Measurements from ENCODE around the gene CHPF.

Gene CHPF, protein sequence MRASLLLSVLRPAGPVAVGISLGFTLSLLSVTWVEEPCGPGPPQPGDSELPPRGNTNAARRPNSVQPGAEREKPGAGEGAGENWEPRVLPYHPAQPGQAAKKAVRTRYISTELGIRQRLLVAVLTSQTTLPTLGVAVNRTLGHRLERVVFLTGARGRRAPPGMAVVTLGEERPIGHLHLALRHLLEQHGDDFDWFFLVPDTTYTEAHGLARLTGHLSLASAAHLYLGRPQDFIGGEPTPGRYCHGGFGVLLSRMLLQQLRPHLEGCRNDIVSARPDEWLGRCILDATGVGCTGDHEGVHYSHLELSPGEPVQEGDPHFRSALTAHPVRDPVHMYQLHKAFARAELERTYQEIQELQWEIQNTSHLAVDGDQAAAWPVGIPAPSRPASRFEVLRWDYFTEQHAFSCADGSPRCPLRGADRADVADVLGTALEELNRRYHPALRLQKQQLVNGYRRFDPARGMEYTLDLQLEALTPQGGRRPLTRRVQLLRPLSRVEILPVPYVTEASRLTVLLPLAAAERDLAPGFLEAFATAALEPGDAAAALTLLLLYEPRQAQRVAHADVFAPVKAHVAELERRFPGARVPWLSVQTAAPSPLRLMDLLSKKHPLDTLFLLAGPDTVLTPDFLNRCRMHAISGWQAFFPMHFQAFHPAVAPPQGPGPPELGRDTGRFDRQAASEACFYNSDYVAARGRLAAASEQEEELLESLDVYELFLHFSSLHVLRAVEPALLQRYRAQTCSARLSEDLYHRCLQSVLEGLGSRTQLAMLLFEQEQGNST

DNA sequence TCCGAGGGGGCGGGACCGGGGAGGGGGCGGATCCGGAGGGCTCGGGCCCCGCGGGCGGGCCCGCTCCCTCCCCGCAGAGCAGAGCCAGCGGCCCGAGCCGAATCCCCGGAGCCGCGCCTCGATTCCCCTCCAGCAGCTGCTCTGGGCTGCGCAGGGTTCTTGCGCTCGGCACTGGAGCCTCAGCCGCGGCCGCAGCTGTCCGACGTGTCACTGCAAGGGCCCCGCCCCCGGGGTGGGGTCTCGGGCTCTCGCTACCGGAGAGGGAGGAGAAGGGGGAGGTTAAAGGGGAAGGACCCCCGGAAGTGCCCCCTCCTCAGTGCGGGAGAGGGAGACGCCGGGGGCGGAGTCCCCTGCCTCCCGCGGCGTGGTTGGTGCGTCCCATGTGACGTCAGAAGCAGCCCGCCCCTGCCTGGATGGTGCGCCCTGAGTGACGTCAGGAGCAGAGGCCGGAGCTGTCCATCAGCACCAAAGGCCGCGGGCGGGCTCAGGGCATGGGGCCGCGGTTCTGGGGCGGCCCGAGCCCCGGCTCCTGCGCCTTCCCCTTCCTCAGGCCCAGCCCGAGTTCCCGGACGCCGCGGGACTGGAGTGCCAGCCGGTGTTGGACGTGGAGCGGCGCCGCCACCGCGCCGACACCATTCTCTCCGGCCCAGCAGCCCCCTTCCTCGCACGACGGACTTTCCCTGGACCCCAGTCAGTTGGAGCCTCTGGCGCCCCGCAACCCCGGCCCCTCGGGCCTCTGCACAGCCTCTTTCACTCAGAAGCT is at the start of gene CHPF, which contains the start of gene TMEM198:
Gene CHPF (minus strand): TSS at position 214 of the 763 bp plus-strand sequence. CDS start 271 bp downstream, outside the sequence.
Gene TMEM198 (plus strand): TSS at position 433 of the 763 bp plus-strand sequence. CDS start 700 bp downstream, outside the sequence.
- DNase-seq: peak; percentile 98

DNA sequence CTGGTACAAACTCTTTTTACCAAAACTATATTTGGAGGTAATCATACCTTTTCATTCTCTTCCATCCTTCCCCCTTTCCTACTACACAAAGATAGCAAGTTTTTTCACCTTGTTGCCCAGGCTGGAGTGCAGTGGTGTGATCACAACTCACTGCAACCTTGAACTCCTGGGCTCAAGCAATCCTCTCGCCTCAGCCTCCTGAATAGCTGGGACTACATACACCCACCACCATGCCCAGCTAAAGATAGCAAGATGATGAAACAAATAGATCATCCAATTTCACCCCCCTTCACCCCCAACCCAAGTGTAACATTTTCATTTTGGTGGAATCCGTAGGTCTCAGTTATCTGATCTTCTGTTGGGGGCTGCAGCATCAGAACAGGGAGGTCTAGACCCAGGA is 49.5 kb upstream of the CHPF start:
- DNase-seq: no peak

DNA sequence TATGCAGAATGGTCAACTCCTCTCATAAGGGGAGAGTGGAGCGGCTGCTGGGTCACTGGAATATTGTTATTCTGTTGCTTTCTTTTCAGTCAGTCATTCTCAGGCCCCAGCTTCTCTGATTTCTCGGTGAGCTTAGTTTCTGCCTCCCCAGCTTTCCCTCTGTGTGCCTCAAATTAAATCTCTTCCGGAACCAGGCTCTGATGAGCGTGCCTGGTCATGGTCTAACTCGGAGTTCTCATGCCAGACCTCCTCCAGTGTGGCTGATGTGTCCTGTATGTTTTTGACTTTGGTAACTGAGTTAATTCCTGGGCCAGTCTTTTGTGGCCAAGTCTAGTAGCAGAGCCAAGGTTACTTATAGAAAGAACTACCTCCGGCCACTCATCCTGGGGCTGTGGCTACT is 49.1 kb upstream of the CHPF start:
- DNase-seq: no peak

DNA sequence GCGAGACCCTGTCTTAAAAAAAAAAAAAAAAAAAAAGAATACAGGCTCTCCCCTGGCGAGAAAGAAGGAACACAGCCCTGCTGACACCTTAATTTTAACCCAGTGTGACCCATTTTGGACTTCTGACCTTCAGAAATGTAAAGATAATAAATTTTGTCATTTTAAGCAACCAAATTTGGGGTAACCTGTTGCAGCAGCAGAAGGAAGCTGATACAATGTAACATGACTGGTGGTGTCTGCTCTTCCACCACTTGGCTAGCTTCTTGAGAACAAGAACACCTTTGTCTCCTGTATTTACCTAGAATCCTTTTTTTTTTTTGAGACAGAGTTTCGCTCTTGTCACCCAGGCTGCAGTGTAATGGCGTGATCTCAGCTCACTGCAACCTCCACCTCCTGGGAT is 47.5 kb upstream of the CHPF start:
- DNase-seq: no peak

DNA sequence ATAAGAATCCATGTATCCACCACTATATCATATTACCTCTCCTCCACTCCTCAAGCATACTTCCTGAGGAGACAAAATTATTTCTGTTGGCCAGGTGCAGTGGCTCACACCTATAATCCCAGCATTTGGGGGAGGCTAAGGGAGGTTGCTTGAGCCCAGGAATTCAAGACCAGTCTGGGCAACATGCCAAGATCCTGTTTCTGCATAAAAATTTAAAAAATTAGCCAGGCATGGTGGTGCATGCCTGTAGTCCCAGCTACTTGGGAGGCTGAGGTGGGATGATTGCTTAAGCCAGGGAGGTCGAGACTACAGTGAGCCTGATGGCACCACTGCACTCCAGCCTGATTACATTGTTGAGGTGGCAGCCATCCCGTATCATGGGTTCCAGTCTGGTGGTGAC is 37.7 kb upstream of the CHPF start:
- DNase-seq: no peak

DNA sequence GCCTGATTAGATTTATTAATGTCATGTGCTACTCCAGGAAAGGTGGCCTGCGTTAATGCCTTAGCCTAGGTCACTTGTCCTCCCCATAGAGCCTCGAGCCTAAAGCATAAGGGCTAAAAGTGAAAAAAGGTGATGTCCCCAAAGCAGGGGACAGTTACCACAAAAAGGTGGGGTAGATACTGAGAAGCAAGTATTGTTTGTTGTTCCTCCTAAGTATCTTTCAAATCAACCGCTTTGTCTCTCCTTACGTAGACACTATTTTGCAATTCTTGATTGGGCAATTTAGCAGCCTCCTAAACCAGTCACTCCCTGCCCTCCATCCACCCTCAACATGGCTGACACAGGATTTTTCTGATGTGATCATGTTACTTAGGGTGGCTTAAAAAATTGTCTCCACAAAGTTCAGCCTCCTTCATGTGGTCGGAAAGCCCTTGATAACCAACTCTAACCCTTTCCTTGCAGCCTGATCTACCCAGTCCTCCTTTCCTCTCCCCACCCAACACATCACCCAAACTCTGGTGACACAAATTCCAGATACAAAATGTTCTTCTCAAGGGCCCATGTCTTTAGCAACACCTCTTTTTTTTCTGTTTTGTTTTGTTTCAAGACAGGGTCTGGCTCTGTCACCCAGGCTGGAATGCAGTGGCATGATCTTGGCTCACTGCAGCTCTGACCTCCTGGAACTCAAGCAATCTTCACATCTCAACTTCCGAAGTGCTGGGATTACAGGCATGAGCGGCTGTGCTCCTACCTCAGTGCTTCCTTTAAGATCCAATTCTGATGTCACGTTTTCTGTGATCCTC is 35.4 kb upstream of the CHPF start:
- no peak for DNase-seq

DNA sequence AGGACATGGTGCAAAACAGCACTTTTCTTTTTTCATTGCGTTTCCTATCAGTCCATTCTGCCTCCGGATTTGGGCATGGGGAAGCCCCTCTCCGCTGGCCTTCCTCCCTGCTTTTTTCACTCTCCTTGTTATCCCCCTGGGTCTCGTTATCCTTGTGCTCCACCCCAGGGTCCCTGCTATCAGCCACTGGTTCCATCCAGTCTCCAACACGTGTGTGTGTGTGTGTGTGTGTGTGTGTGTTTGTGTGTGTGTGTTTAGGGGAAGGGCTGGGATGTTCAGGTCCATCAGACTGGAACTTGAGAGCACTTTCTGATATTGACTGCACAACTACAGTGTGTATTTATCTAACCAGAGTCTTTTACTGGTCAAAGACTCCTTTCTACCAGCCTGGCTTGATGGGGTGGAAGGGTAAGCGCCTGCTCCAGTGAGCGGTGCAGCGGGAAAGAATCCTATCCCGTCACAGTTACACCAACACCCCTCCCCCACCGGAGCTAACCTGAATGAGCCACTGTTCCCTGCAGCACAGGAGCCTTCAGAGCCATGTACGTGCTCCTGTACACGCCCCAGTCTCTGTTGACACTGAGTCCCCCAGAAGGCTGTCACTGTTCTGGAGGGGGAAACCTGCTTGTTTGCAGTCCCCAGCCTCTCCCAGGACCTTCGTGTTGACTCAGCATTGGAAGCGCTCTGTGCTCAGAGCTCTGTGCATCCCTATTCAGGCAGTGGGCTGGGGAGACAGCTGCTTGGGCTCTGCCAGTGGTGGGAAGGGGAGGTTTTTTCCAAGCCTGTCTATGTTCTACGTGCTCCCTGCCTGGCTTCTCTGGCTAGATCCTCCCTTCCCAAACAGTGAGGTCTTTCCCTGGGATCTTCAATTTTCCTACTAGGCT is 33.1 kb upstream of the CHPF start:
- DNase-seq: no peak

DNA sequence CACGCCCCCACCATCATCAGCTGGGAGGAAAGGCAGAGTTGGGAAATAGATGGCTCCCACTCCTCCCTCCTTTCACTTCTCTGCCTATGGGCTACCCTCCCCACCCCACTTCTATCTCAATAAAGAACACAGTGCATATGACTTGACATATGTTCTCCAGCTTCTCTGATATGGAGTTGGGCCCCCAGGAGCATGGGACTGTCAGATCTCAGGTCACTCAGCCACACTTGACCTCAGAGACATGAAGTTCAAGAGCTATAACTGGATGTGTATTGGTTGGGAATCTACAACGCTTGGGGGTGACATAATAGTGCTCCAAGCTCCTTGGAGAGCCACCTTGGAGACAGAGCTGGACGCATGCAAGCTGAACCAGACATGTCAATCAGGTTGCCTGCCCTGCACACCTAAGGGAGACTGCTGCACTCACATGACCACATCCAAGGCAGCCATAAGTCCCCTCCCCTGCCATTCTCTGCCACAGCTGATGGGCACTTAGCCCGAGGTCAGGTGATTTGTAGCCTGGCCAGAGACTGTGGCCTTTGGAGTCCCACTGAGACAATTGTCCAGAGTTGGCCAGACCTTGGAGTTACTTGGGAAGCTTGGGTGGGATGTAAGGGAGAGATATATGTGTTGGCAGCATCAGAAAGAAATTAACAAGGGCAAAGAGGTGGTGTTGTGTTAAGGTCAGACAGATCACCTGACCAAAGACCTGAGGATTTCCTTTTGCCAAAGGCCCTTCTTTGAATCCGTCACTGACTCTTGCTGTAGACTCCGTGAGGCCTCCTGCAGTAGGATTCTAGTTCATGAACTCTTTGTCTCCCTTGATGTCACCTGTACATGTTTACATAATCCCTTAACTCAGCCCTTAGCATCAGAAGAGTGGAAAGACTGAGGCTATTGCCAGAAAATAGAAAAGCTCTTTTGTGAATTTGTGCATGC is 32.2 kb upstream of the CHPF start:
- no peak for DNase-seq

DNA sequence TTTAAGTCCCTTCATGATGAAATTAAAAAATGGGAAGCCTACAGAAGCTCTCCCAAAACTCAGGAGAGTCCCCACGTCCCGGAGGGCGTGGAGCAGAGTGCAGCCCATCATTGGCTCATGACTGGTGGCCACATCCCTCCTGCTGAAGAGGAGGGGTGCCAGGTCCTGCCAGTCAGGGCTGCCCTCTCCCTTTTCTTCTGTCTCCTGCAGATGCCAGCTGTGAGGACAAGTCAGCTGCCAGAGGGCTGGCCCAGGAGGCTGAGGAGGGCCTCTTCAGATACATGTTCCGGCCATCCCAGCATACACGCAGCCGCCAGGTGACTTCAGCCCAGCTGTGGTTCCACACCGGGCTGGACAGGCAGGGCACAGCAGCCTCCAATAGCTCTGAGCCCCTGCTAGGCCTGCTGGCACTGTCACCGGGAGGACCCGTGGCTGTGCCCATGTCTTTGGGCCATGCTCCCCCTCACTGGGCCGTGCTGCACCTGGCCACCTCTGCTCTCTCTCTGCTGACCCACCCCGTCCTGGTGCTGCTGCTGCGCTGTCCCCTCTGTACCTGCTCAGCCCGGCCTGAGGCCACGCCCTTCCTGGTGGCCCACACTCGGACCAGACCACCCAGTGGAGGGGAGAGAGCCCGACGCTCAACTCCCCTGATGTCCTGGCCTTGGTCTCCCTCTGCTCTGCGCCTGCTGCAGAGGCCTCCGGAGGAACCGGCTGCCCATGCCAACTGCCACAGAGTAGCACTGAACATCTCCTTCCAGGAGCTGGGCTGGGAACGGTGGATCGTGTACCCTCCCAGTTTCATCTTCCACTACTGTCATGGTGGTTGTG is 31.1 kb upstream of the CHPF start:
- no peak for DNase-seq

DNA sequence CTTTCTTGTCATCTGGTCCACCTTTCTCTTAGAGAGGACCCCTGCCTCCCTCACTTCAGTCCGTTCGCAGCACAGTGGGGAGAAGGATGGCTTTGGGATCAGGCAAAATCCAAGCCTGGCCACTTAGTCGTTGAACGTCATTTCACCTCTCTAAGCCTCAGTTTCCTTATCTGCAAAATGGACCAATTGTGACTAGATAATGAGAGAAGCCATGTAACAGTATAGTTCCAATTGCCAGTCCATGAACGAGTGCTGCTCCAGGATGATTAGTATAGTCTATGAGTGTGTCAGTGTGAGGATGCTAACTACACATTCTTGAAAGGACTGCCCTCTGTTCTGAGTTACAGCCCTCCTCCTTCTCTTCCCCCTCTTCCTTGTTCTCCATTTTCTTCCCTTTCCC is 29.6 kb upstream of the CHPF start:
- DNase-seq: no peak

DNA sequence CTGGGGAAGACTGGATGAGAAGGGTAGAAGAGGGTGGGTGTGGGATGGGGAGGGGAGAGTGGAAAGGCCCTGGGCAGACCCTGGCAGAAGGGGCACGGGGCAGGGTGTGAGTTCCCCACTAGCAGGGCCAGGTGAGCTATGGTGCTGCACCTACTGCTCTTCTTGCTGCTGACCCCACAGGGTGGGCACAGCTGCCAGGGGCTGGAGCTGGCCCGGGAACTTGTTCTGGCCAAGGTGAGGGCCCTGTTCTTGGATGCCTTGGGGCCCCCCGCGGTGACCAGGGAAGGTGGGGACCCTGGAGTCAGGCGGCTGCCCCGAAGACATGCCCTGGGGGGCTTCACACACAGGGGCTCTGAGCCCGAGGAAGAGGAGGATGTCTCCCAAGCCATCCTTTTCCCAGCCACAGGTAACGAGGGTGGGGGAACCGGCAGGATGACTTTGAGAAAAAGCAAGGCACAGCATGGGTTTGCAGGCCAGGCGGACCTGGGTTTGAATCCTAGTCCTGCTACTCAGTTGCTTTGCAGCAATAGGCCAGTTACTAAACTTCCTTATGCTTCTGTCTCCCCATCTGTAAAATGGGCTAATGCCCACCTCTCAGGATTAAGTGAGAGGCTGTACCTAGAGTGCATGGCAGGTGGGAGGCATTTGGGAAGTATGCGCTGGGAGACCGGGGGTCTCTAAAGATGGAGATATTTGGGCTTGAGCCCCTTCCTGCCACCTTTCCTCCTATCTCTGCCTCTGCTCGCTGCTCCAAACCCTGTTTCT is 28.8 kb upstream of the CHPF start, which contains the start of gene INHA:
Gene INHA (plus strand): TSS at position 74 of the 765 bp plus-strand sequence. CDS start 65 bp downstream, at position 139.
- DNase-seq: no peak

DNA sequence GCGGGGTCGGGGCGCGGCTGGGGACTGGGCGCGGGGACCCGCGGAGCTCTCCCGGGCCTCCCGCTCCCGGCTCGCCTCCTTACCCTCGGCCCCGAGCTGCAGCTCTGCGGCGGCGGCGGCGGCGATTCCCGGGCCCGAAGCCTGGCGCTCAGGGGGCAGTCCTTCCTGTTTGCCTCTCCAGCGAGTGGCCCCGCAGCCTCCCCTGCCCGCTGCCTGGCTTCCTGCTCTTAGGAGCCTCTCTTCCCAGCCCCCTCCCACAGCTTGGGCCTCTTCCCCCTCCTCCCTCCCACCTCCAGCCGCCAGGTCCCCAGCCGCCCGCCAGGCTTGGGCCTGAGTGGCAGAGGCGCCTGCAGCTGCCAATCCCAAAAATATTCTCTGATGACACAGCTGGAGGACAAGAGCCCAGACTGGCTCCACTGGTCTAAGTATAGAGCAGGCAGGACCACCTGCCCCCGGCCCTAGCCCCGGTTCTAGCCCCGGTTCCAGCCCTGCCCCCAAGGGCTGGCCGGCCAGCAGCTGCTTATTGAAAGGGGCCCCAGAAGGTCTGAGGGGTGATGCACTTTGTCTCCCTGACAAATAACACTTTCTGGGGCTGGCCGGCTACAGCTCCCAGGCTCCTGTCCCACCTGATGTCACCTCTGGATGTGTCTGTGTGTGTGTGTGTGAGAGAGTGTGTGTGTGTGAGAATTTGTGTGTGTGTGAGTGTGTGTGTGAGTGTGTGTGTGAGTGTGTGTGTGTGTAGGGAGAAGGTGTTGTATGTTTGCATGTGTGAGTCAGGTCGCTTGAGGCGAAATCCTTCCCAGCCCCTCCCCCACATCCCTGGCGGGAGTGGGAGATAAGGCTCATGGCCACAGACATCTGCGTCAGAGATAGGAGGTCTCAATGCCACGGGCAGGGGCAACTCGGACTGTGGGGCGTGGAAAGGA is 28.0 kb upstream of the CHPF start, which contains the start of gene OBSL1:
Gene OBSL1 (minus strand): TSS at position 229 of the 926 bp plus-strand sequence. CDS start 307 bp downstream, outside the sequence.
- DNase-seq: peak; percentile 84

DNA sequence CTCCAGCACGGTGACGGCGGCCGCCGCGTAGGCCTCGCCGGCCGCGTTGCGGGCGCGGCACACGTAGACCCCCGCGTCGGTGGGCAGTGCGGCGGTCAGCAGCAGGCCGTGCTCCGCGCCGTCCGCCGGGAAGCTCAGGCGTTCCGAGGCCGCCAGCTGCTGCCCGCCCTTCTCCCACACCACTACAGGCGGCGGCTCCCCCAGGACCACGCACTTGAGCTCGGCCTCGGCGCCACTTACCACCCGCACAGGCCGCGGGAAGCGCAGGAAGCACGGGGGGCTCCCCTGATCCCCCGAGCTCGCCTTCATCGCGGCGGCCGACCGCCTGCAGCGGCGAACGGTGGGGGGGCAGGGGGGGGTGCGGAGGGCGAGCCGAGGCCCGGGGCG is 27.3 kb upstream of the CHPF start:
- DNase-seq: no peak

DNA sequence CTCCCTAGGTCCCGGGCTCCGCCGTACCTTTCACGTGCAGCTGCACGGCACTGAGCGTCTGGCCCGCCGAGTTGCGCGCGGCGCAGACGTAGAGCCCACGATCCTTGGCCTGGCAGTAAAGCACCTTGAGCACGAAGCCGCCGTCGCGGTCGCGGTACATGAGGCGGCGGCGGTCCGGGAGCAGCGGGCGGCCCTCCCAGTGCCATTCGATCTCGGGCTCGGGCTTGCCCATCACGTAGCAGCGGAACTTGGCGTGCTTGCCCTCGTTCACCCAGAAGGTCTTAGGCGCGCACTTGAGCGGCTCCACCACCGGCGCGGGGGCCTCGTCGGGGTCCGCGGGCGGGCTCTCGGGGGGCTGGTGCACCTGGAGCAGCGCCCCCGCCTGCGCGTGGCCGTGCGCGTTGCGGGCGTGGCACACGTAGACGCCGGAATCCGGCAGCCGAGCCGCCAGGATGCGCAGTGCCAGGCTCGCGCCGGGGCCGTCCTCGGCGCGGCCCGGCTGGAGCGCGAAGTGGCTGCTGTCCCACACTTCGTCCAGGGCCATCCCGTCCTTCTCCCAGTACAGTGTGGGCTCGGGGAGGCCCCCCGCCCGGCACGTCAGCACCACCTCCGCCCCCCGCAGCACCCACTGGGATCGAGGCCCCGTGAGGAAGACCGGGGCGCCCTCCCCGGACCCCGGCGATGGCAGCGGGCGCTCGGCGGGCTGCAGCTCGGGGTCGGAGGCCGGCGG is 26.8 kb upstream of the CHPF start:
- DNase-seq: peak; percentile 17 to 60

DNA sequence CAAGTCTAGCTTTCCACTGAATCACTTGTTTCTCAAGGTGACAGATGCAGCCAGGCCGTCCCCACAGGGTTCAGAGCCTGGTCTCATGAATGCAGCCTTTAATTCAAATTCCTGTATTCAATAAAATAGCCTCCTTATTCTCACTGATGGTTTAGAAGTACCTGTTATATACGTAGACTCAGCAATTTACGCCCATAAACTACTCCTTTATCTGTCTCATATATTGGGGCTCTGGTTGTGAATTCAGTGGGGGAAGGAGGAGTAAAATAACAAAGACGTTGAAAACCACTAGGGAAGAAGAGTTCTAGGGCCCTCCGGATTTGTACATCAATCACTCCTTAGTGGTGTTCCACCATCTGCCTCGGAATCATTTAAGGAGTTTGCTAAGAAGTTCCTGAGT is 26.0 kb upstream of the CHPF start:
- no peak for DNase-seq

DNA sequence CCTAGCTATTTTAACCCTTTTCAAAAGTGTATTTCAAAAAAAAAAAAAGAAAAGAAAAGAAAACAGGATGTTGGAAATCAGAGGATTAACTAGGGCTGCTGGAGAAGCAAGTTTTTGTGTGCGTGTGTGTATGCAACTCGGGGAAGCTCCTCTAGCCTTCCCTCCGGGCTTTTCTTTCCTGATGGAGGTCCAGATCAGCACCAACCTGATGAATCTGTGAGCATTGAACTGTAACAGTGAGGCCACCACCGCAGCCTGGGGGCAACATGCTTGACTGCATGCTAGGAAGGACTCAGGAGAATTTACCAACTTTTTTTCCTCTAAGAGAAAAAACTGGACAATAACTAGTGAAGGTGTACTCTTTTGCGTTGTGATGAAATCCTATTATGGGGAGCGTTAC is 25.4 kb upstream of the CHPF start:
- no peak for DNase-seq

Data from NCI-H2081 (cell line).